ENCODE results near the gene HADH. TPM values are rescaled to one million over a fixed set of nuclear protein-coding genes. Genes with fewer than 3 reads are reported as not detected.
"Not testable (repeated sequence)": the region's sequence is repeated elsewhere in the genome, so short reads cannot be mapped to it uniquely, and the experiment has no call there.

The HADH gene
- 41.9 and 42.8 TPM in 2 replicates for total RNA-seq

DNA sequence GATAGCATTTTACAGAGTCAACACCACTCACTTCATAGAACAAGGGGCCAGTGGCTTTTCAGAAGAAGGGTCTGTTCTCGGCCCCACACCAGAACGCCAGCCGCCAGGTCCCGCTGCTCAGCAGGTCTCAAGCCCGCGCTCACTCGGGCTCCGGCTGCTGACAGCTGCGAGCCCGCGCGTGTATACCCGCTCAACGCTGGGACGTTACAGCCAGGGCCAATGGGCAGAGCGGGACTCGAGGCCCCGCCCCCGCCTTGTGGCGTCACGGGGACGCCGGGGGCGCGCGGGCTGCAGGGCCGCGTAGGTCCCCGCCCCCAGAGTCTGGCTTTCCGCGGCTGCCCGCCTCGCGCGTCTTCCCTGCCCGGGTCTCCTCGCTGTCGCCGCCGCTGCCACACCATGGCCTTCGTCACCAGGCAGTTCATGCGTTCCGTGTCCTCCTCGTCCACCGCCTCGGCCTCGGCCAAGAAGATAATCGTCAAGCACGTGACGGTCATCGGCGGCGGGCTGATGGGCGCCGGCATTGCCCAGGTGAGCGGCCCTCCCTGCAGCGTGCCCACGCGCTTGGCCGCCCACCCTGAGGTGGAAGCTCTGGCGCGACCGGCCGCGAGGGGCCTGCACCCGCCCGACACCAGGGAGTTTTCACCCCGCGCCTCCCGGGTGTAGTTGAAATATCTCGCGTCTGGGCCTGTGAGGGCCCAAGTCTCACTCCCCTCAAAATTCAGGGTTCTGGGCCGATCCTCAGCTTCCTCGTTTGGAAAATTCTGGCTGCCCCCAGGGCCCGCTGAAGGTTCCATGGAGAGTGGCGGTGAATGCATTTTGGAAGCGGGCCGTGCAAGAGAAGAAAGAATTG, at the start of gene HADH:
HADH (plus strand) TSS at position 353 of the 850 bp plus-strand sequence; CDS start at position 397, 44 bp downstream.
- Mint-ChIP-seq H3K9me3 (no peaks in the 10 kb centered on the region), H3K36me3 (ENCODE audit: low read depth) (peaks cover 10% of the 10 kb centered on the region), H3K4me3 (ENCODE audit: low read depth) (peak within 1 kb of the TSS; percentile 95), H3K27me3 (ENCODE audit: low read depth) (no peaks in the 10 kb centered on the region), H3K27ac (peak within 1 kb of the TSS; percentile 91), H3K4me1 (ENCODE audit: low read depth) (peaks cover 33% of the 10 kb centered on the region)
- intact Hi-C loops (cut with micrococcal nuclease), result loop anchor here (1.0 to 5.0 kb wide), 3 partner anchors 57 to 269 kb away; partner anchors contain the start of genes CYP2U1 and PAPSS1
- DNase-seq (ENCODE audit: low spot score), result peak; percentile 93

DNA sequence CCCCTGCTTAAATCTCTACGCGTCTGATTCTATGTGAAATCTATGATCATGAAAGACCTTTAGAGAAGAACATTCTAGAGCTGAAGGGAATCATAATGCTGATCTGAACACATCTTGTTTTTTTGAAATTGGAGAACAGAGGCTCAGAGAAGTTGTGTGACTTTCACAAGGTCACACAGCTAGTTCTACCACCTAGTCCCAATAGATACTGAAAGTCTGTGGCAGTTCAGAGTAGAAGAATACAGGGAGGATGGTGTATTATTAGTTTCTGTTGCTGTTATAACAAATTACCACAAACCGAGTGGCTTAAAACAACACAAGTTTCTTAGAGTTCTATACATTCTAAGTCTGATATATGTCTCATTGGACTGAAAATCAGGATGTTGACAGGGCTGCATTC, 43.9 kb upstream of the HADH start:
- no peaks in the 10 kb centered on the region for H3K36me3 Mint-ChIP-seq (ENCODE audit: low read depth)
- no peak overlapping the region for H3K27ac Mint-ChIP-seq
- intact Hi-C loops (cut with micrococcal nuclease), result no loop called here
- H3K4me1 Mint-ChIP-seq (ENCODE audit: low read depth), result no peaks in the 10 kb centered on the region
- H3K9me3 Mint-ChIP-seq, result no peaks in the 10 kb centered on the region
- no peak overlapping the region for H3K4me3 Mint-ChIP-seq (ENCODE audit: low read depth)
- H3K27me3 Mint-ChIP-seq (ENCODE audit: low read depth), result no peaks in the 10 kb centered on the region
- no peak for DNase-seq (ENCODE audit: low spot score)

DNA sequence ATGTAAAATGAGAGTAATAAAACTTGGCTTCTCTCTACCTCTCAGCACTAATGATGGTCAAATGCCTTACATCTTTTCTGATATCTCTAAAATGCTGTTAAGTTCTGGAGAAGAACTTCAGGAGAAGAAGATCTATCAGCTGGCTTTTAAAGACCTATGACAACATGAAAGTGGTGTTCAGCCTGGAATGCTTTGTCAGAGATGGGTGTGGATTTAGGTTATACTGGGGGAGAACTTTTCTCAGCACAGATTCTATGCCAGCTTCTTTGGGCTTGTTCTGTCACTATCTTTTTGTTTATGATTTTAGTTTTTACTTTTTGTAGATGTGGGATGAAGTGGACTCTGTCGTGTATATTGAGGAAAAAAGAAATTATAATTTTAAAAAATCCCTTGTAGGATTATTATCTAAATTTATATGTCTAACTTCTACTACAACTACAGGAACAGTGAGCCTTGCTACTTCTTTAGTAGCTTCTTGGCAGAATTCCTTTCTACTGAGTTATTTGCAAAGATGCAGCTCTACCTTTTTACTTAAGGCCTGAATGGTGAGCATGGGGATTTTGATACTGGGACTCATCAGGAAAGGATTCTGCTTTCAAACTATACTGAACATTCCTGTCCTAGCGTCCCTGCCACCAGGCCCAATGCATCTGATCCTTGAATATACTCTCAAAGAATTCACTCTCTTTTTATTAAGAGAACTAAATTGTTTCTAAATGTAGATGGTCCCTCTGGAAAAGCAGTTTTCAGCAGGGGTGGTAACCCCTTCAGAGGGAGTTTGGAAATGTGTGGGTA, 38.7 kb upstream of the HADH start:
- Mint-ChIP-seq H3K4me1 (ENCODE audit: low read depth) (no peaks in the 10 kb centered on the region), H3K36me3 (ENCODE audit: low read depth) (no peaks in the 10 kb centered on the region), H3K27ac (no peak overlapping the region), H3K9me3 (peaks cover 10% of the 10 kb centered on the region), H3K4me3 (ENCODE audit: low read depth) (no peak overlapping the region), H3K27me3 (ENCODE audit: low read depth) (no peaks in the 10 kb centered on the region)
- no peak for DNase-seq (ENCODE audit: low spot score)
- intact Hi-C loops (cut with micrococcal nuclease), result no loop called here

DNA sequence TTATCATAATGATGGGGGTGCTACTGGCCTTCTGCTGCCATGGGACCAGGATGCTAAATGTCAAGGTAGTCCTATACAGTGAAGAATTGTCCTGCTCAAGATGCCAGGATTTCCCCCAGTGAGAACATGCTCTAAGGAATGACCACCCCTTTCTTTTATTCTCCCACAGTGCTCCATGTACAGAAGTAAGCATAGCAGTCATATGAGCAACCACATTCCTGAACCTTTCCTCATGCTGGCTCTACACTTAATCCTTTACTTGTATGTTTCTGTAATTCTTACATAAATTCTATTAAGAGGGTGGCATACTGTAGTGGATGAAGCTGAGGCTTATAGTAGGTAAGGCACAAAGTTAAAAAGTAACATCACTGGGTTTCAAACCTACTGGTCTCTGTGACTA, 38.1 kb upstream of the HADH start:
- no peaks in the 10 kb centered on the region for H3K27me3 Mint-ChIP-seq (ENCODE audit: low read depth)
- H3K36me3 Mint-ChIP-seq (ENCODE audit: low read depth), result no peaks in the 10 kb centered on the region
- no peak overlapping the region for H3K27ac Mint-ChIP-seq
- no peak for DNase-seq (ENCODE audit: low spot score)
- no peaks in the 10 kb centered on the region for H3K4me1 Mint-ChIP-seq (ENCODE audit: low read depth)
- peaks cover 16% of the 10 kb centered on the region for H3K9me3 Mint-ChIP-seq
- no peak overlapping the region for H3K4me3 Mint-ChIP-seq (ENCODE audit: low read depth)
- intact Hi-C loops (cut with micrococcal nuclease), result no loop called here

DNA sequence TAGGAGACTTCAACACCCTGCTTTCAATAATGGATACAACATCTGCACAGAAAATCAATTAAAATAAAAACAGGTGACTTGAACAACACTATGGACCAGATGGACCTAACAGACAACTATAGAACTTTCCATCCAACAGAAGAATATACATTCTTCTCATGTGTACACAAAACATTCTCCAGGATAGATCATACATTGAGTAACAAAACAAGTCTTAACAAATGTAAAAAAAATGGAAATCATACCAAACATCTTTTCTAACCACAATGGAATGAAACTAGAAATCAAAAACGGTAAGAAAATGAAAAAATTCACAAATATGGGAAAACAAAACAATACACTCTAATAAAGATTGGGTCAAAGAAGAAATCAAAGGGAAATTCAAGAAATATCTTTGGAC, 33.7 kb upstream of the HADH start:
- Mint-ChIP-seq H3K27me3 (ENCODE audit: low read depth) (no peaks in the 10 kb centered on the region), H3K9me3 (peaks cover 22% of the 10 kb centered on the region), H3K4me3 (ENCODE audit: low read depth) (no peak overlapping the region), H3K36me3 (ENCODE audit: low read depth) (no peaks in the 10 kb centered on the region), H3K27ac (no peak overlapping the region), H3K4me1 (ENCODE audit: low read depth) (no peaks in the 10 kb centered on the region)
- intact Hi-C loops (cut with micrococcal nuclease), result no loop called here
- no peak for DNase-seq (ENCODE audit: low spot score)

DNA sequence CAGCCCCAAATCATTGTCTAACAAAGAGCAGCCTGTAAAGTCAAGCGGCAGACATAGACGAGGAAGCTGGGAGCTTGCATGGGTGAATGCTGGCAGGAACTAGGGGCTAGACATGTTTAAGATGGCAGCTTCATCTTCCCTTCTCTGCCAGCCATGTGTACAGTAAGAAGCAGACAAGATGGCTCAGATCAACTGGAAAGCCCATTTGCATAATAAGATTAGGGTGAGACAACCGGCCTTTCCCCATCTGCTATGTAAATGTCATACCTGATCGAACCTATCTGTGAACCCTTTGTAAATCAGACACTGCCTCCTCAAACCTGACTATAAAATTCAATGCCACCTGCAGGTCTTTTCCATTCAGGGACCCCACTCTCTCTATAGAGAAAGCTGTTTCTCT, 22.8 kb upstream of the HADH start:
- Mint-ChIP-seq H3K27me3 (ENCODE audit: low read depth) (no peaks in the 10 kb centered on the region), H3K9me3 (peaks cover 6% of the 10 kb centered on the region), H3K4me3 (ENCODE audit: low read depth) (no peak overlapping the region), H3K27ac (no peak overlapping the region), H3K36me3 (ENCODE audit: low read depth) (no peaks in the 10 kb centered on the region), H3K4me1 (ENCODE audit: low read depth) (no peaks in the 10 kb centered on the region)
- intact Hi-C loops (cut with micrococcal nuclease), result no loop called here
- no peak for DNase-seq (ENCODE audit: low spot score)

DNA sequence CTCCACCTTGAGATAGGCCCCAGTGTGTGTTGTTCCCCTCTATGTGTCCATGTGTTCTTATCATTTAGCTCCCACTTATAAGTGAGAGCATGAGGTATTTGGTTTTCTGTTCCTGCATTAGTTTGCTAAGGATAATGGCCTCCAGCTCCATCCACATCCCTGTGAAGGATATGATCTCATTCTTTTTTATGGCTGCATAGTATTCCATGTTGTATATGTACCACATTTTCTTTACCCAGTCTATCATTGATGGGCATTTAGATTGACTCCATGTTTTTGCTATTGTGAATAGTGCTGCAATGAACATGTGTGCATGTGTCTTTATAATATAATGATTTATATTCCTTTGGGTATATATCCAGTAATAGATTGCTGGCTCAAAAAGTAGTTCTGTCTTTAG, 22.2 kb upstream of the HADH start:
- H3K4me1 Mint-ChIP-seq (ENCODE audit: low read depth); H3K4me3 Mint-ChIP-seq (ENCODE audit: low read depth); DNase-seq (ENCODE audit: low spot score); intact Hi-C loops (cut with micrococcal nuclease); H3K27ac Mint-ChIP-seq; H3K9me3 Mint-ChIP-seq; H3K36me3 Mint-ChIP-seq (ENCODE audit: low read depth); H3K27me3 Mint-ChIP-seq (ENCODE audit: low read depth): not testable (repeated sequence)

DNA sequence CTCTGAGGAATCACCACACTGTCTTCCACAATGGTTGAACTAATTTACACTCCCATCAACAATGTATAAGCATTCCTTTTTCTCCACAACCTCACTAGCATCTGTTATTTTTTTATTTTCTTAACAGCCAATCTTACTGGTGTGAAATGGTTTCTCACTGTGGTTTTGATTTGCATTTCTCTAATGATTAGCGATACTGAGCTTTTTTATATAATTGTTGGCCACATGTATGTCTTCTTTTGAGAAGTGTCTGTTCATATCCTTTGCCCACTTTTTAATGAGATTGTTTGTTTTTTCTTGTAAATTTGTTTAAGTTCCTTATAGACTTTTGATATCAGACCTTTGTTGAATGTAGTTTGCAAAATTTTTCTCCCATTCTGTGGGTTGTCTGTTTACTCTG, 21.8 kb upstream of the HADH start:
- H3K4me3 Mint-ChIP-seq (ENCODE audit: low read depth); H3K9me3 Mint-ChIP-seq; H3K36me3 Mint-ChIP-seq (ENCODE audit: low read depth); H3K4me1 Mint-ChIP-seq (ENCODE audit: low read depth); intact Hi-C loops (cut with micrococcal nuclease); H3K27me3 Mint-ChIP-seq (ENCODE audit: low read depth); H3K27ac Mint-ChIP-seq; DNase-seq (ENCODE audit: low spot score): not testable (repeated sequence)

DNA sequence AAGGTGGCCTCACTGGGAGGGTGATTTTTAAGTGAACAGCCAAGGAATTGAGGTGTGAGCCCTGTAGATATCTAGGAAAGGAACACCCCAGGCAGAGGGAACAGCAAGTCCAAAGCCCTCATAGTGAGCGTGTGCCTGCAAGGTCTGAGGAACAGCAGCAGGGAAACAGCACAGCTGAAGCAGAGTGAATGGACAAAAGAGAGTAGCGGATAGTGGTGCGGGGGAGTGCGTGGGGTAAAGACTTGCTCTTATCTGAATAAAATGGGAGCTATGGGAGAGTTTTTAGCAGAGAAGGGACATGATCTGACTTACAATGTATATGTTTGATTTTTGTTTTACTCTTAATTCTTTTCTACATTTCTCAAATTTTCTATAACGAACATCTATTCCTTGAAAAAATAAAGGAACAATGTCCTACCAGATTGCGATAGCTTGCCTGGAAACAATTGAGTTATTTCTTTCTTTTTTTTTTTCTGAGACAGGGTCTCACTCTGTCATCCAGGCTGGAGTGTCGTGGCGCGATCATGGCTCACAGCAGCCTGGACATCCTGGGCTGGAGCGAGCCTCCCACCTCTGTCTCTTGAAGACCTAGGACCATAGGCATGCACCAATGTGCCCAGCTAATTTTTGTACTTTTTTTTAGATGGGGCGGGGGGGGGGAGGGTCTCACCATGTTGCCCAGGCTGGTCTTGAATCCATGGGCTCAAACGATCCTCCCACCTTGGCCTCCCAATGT, 19.5 kb upstream of the HADH start:
- Mint-ChIP-seq H3K4me3 (ENCODE audit: low read depth) (no peak overlapping the region), H3K27ac (no peak overlapping the region), H3K27me3 (ENCODE audit: low read depth) (no peaks in the 10 kb centered on the region)

DNA sequence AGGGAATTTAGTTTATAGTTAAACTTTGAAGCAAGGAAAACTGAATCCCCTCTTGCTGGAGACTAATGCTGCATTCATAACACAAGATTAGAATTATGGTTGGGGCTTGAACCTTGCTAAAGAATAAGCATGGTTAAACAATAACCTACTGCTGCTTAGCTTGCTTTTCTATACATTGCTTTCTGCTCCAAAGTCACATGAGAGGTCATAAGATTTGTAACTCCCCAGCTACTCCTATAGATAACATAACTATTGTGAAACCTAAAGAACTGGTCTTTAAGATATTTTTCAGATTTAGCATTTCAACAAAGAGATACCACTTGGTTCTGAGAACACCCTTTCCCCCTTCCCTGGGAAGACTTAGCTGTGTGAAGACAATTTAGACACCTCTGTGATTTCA, 17.1 kb upstream of the HADH start:
- Mint-ChIP-seq H3K27ac (no peak overlapping the region), H3K4me1 (ENCODE audit: low read depth) (no peaks in the 10 kb centered on the region), H3K9me3 (peaks cover 16% of the 10 kb centered on the region), H3K27me3 (ENCODE audit: low read depth) (peaks cover 2% of the 10 kb centered on the region), H3K4me3 (ENCODE audit: low read depth) (no peak overlapping the region), H3K36me3 (ENCODE audit: low read depth) (no peaks in the 10 kb centered on the region)
- no peak for DNase-seq (ENCODE audit: low spot score)
- intact Hi-C loops (cut with micrococcal nuclease), result no loop called here

More for the DNA sequence above, 19.5 kb upstream of the HADH start:
- Mint-ChIP-seq H3K9me3 (peaks cover 10% of the 10 kb centered on the region), H3K36me3 (ENCODE audit: low read depth) (no peaks in the 10 kb centered on the region), H3K4me1 (ENCODE audit: low read depth) (no peaks in the 10 kb centered on the region)
- intact Hi-C loops (cut with micrococcal nuclease), result no loop called here
- DNase-seq (ENCODE audit: low spot score), result no peak

DNA sequence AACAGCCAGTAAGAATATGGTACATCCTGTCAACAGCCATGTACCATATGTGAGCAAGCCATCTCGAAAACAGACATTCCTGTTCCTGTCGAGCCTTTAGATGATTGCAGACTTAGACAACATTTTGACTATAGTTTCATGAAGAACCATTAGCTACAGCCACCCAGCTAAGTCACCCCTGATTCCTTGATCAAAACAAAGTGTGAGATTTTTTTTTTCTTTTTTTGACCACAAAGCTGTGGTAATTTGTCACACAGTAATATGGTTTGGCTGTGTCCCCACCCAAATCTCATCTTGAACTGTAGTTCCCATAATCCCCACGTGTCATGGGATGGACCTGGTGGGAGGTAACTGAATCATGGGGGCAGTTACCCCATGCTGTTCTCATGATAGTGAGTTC, 15.2 kb upstream of the HADH start:
- Mint-ChIP-seq H3K4me3 (ENCODE audit: low read depth) (no peak overlapping the region), H3K27ac (no peak overlapping the region), H3K4me1 (ENCODE audit: low read depth) (no peaks in the 10 kb centered on the region), H3K27me3 (ENCODE audit: low read depth) (peaks cover 2% of the 10 kb centered on the region), H3K9me3 (peaks cover 13% of the 10 kb centered on the region), H3K36me3 (ENCODE audit: low read depth) (no peaks in the 10 kb centered on the region)
- intact Hi-C loops (cut with micrococcal nuclease), result no loop called here
- no peak for DNase-seq (ENCODE audit: low spot score)

DNA sequence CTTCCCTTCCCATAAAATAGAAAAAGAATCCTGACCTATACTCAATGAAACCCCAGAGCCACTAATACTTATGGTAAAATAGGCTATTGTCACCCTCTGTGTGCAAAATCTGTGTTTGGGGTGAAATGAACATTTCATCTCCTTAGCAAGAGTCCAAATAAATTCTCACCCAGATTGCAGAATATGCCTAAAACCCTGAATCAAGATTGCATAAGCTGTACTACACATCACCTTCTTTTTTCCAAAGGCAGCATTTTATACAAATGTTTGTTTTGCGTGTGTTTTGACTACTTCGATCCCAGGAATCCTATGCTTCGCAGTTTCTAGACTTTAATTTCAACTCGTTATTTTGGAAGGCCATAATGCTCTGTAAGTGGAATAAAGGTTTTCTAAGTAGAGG, 12.2 kb upstream of the HADH start:
- H3K9me3 Mint-ChIP-seq, result peaks cover 23% of the 10 kb centered on the region
- H3K36me3 Mint-ChIP-seq (ENCODE audit: low read depth), result no peaks in the 10 kb centered on the region
- no peak overlapping the region for H3K4me3 Mint-ChIP-seq (ENCODE audit: low read depth)
- intact Hi-C loops (cut with micrococcal nuclease), result no loop called here
- no peak overlapping the region for H3K27ac Mint-ChIP-seq
- no peak for DNase-seq (ENCODE audit: low spot score)
- H3K4me1 Mint-ChIP-seq (ENCODE audit: low read depth), result no peaks in the 10 kb centered on the region
- H3K27me3 Mint-ChIP-seq (ENCODE audit: low read depth), result peaks cover 2% of the 10 kb centered on the region
